Breast epithelium (tissue), 4 donors: ENCODE results near the gene DNAJC8. TPM values are rescaled to one million over a fixed set of nuclear protein-coding genes. Genes with fewer than 3 reads are reported as not detected.

Experiments used
- DNase-seq, 2 donors: peaks; one replicate each; pipeline ENCODE4 v3.0.0-alpha.2; 2019; ENCODE audit warnings: low spot score in 2 of 2
- H3K27ac ChIP-seq, 2 donors: fragments of 200-600 bp; sonication (generic) in 1 of 2; one replicate each; pipeline ENCODE4 v1.5.1; 2016 to 2019; ENCODE audit warnings: mild to moderate bottlenecking in 1 of 2
- H3K27me3 ChIP-seq, 2 donors: fragments of 200-600 bp; sonication (generic) in 1 of 2; one replicate each; pipeline versions ENCODE4 v1.5.1 to v1.6.0; 2017 to 2019; ENCODE audit warnings: control low read depth in 1 of 2, mild to moderate bottlenecking in 1 of 2
- H3K36me3 ChIP-seq: fragments of 200-600 bp; one replicate; pipeline ENCODE4 v1.5.1; 2019
- H3K4me1 ChIP-seq, 2 donors: fragments of 200-600 bp; sonication (generic); one replicate each; pipeline ENCODE4 v1.5.1; 2016 to 2019; ENCODE audit warnings: control low read depth in 1 of 2
- H3K4me3 ChIP-seq, 3 donors: fragments of 200-600 bp; sonication (generic); 1 replicate in 2 of 3; 2 replicates in 1 of 3; pipeline ENCODE4 v1.5.1; 2016 to 2019; ENCODE audit warnings: mild to moderate bottlenecking in 3 of 3, moderate library complexity in 2 of 3
- H3K9me3 ChIP-seq, 2 donors: fragments of 200-600 bp; sonication (generic) in 1 of 2; one replicate each; pipeline ENCODE4 v1.5.1; 2016 to 2019; ENCODE audit warnings: control low read depth in 1 of 2
- POLR2A ChIP-seq: fragments of 450-650 bp; IDR thresholded peaks from one replicate; pipeline ENCODE4 v1.6.1; 2016; ENCODE audit warnings: antibody characterized with exemption, mild to moderate bottlenecking, moderate library complexity
- POLR2AphosphoS5 ChIP-seq, 3 donors: sonication (generic); formaldehyde crosslinking; IDR thresholded peaks; one replicate each; pipeline ENCODE4 v1.6.1; 2017; ENCODE audit warnings: antibody characterized with exemption in 3 of 3
- intact Hi-C: fragments of 100-400 bp; cut with DNase I; formaldehyde crosslinking; loops from one replicate; pipeline ENCODE4 v1.15.1; 2023; ENCODE audit warnings: low total_unique reads
- total RNA-seq, 3 donors: library from RNA; depleted of rRNA; stranded (reverse); fragments of >200 nt; gene quantifications; one replicate each; pipeline ENCODE4 v1.1.0, GENCODE V29; 2016
- TF ChIP-seq, protein P1 (sequence below), 3 donors: fragments of 450-650 bp; IDR thresholded peaks; one replicate each; pipeline ENCODE4 v1.5.1; 2016 to 2017; ENCODE audit warnings: antibody characterized with exemption in 3 of 3, mild to moderate bottlenecking in 3 of 3, moderate library complexity in 3 of 3

The DNAJC8 gene
- total RNA-seq, 3 donors from 2014 or later = 67.8 to 76.4 (median 75.4) TPM

DNA sequence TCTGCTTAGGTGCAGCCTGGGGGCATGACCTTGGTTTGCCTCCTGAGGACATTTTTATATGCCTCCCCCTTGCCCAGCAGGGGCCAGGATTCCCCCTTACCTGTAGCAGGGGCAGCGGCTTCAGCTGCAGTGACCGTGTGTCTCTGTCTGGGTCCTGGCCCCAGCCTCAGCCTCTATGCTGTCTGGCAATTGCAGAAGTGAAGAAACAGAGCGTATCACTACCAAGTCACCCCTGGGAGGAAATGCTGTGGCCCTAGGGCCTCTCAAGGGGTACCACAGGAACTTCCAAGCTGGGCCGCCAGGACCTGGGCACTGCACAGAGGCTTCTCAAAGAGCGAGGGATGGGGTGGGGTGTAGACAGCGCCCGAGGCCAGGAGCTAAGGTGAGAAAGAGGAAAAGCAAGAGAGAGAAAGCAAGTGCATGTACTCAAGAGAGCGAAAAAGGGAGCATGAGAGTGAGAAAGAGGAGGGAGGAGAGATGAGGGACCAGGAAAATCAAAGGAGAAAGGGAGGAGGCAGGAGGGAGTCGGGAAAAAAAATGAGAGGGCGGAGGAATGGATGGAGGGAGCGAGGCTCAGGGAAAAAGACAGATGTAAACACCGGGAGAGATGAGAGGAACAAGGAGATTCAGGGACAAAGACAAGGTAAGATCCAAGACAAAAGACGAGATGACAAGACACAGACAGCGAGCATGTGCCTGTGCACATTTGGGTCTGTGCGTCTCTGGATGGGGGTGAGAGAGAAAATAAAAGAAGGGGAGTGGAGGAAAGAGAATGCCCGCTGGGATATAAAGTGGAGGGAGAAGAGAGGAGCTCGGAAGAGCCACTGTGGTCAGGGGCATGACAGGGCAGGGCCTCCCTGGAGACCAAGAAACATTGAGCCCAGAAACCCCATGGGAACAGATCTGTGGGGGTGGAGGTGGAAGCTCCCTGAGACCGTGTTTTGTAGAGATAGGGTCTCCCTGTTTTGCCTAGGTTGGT, 56.0 kb downstream of the DNAJC8 start, which contains the start of gene PTAFR:
TSS of gene PTAFR (minus strand) at position 199 of the 979 bp plus-strand sequence. CDS start 25,669 bp downstream, outside the sequence.
- DNase-seq = no peak
- Histone ChIP-seq H3K36me3 (no peaks in the 10 kb centered on the region), H3K9me3 (no peaks in the 10 kb centered on the region), H3K4me1 (no peaks in the 10 kb centered on the region), H3K27me3 (no peaks in the 10 kb centered on the region), H3K4me3 (peak within 1 kb of the TSS; percentile 5 to 15 (median 8)), H3K27ac (peak within 1 kb of the TSS in 1 of 2 donors; percentile 81)
- intact Hi-C loops = no loop called here
- TF ChIP-seq, protein P1, sequence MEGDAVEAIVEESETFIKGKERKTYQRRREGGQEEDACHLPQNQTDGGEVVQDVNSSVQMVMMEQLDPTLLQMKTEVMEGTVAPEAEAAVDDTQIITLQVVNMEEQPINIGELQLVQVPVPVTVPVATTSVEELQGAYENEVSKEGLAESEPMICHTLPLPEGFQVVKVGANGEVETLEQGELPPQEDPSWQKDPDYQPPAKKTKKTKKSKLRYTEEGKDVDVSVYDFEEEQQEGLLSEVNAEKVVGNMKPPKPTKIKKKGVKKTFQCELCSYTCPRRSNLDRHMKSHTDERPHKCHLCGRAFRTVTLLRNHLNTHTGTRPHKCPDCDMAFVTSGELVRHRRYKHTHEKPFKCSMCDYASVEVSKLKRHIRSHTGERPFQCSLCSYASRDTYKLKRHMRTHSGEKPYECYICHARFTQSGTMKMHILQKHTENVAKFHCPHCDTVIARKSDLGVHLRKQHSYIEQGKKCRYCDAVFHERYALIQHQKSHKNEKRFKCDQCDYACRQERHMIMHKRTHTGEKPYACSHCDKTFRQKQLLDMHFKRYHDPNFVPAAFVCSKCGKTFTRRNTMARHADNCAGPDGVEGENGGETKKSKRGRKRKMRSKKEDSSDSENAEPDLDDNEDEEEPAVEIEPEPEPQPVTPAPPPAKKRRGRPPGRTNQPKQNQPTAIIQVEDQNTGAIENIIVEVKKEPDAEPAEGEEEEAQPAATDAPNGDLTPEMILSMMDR (IDR thresholded peaks at IDR 0.05) = no peak

DNA sequence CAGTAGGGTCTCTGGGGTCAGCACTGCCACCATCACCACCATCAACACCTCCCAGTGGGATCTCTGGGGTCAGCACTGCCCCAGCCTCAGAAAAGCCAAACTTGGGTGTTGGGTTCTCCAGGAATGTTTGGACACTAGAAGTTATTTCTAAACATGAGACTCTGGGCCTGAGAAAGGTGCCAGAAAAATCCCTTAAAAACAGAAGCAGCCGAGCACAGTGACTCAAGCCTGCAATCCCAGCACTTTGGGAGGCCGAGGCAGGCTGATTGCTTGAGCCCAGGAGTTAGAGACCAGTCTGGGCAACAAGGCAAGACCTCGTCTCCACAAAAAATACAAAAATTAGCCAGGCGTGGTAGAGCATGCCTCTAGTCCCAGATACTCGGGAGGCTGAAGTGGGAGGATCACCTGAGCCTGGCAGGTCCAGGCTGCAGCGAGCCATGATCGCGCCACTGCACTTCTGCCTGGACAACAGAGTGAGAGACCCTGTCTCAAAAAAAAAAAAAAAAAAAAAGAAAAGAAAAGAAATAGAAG, 56.8 kb downstream of the DNAJC8 start:
- no peaks in the 10 kb centered on the region for H3K27me3 ChIP-seq
- intact Hi-C loops = no loop called here
- H3K4me1 ChIP-seq = no peaks in the 10 kb centered on the region
- no peak for DNase-seq
- peak overlapping the region in 1 of 2 donors; percentile 81 for H3K27ac ChIP-seq
- no peaks in the 10 kb centered on the region for H3K9me3 ChIP-seq
- TF ChIP-seq, protein P1 (IDR thresholded peaks at IDR 0.05) = no peak
- no peak for TF ChIP-seq POLR2AphosphoS5 (IDR thresholded peaks at IDR 0.05)
- TF ChIP-seq POLR2A = no peak
- peak overlapping the region; percentile 5 to 15 (median 8) for H3K4me3 ChIP-seq
- H3K36me3 ChIP-seq = no peaks in the 10 kb centered on the region

DNA sequence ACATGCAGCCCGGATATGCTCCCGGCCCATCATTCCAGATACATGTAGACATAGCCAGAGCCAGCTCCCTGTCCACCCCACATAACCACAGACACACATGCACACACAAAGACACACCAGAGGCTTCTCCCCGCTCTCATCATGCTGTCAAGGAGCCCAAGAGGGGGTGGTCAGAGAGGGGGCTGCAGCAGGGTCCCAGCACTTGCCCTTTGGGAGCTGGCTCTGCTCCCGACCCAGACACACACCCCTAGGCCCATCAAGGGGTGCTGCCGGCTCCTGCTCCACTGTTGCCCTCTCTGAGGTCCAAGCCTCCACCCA, 58.9 kb downstream of the DNAJC8 start:
- DNase-seq = no peak
- intact Hi-C loops = no loop called here
- Histone ChIP-seq H3K27ac (peak overlapping the region in 1 of 2 donors; percentile 88), H3K36me3 (no peaks in the 10 kb centered on the region), H3K4me3 (no peak overlapping the region), H3K9me3 (no peaks in the 10 kb centered on the region), H3K4me1 (no peaks in the 10 kb centered on the region), H3K27me3 (no peaks in the 10 kb centered on the region)
- TF ChIP-seq, protein P1 (IDR thresholded peaks at IDR 0.05) = no peak
- TF ChIP-seq POLR2A (no peak), POLR2AphosphoS5 (IDR thresholded peaks at IDR 0.05) (no peak)

DNA sequence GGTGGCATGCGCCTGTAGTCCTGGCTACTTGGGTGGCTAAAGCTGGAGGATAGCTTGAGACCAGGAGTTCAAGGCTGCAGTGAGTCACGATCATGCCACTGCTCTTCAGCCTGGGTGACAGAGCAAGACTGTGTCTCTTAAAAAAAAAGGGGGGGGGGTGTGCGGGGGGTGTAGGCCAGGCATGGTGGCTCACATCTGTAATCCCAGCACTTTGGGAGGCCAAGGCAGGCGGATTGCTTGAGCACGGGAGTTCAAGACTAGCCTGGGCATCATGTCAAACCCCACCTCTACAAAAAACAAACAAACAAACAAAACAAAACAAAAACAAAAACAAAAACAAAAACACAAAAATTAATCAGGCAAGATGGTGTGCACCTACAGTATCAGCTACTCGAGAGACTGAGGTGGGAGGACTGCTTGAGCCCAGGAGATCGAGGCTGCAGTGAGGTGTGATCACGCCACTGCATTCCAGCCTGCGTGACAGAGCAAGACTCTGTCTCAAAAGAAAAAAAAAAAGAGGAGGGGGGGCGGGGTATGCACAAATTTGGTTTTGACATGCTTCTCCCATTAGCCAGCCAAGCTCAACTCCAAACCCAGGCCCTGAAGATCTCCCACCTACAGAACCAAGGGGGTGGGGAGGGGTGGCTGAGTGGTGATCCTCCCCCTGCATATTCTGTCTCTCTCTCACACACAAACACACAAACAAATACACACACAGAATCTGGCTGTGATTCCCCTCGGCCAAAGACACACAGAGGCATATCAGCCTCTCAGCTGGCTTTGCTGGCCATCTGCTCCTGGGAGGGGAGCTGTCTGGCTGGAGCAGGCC, 59.5 kb downstream of the DNAJC8 start:
- H3K4me3 ChIP-seq = no peak overlapping the region

More for the DNA sequence above, 59.5 kb downstream of the DNAJC8 start:
- TF ChIP-seq POLR2AphosphoS5 (IDR thresholded peaks at IDR 0.05) (no peak), POLR2A (no peak)
- TF ChIP-seq, protein P1 (IDR thresholded peaks at IDR 0.05) = no peak
- H3K27ac ChIP-seq = peak overlapping the region in 1 of 2 donors; percentile 88
- H3K9me3 ChIP-seq = no peaks in the 10 kb centered on the region
- no peaks in the 10 kb centered on the region for H3K4me1 ChIP-seq
- DNase-seq = no peak
- no peaks in the 10 kb centered on the region for H3K36me3 ChIP-seq
- no peaks in the 10 kb centered on the region for H3K27me3 ChIP-seq
- intact Hi-C loops = no loop called here
